ENCODE data around the gene GNB1L. TPM values are rescaled to one million over a fixed set of nuclear protein-coding genes. Genes with fewer than 3 reads are reported as not detected.

GNB1L gene
- total and polyA plus RNA-seq, 9 of the 15 experiments (the other 6 are each of a cell fraction or from before 2014, with no cell fraction given): 0.56 to 50.5 (median 10.2) TPM

GRCh38 chr22:19748991-19749664 is 105.5 kb downstream of the GNB1L start (continued):
- TF ChIP-seq ZNF253 (CRISPR knock-in tag; conservative IDR thresholded peaks at IDR 0.05) (no peak), CHD1 (IDR thresholded peaks at IDR 0.05; ENCODE audit: low read length) (peak; percentile 2), CTBP1 (IDR thresholded peaks at IDR 0.05; ENCODE audit: borderline replicate concordance) (peak; percentile 23; the same call in 1 of the 2 replicates), TAL1 (IDR thresholded peaks at IDR 0.05) (no peak), SETDB1 (IDR thresholded peaks at IDR 0.05; ENCODE audit: low read length) (peak; percentile 73), CBFA2T3 (IDR thresholded peaks at IDR 0.05) (no peak; the same call in 1 of the 2 replicates), SMARCB1 (IDR thresholded peaks at IDR 0.05; ENCODE audit: insufficient read length, low read depth) (no peak), RBM14 (IDR thresholded peaks at IDR 0.05; ENCODE audit: borderline replicate concordance, insufficient read depth, low read depth, low read length) (no peak), UBTF (IDR thresholded peaks at IDR 0.05; ENCODE audit: borderline replicate concordance in 1 of 2, low read depth in 2 of 2, low read length in 2 of 2) (0 out of 4 replicates have a peak, but pooled peaks of 1 of the 2 experiments have one; percentile 11), L3MBTL2 (IDR thresholded peaks at IDR 0.05) (peak; percentile 37; the same call in 1 of the 2 replicates), SRSF7 (optimal IDR thresholded peaks at IDR 0.05; ENCODE audit: low read depth, low read length) (no peak)
- TF ChIP-seq, protein P1, sequence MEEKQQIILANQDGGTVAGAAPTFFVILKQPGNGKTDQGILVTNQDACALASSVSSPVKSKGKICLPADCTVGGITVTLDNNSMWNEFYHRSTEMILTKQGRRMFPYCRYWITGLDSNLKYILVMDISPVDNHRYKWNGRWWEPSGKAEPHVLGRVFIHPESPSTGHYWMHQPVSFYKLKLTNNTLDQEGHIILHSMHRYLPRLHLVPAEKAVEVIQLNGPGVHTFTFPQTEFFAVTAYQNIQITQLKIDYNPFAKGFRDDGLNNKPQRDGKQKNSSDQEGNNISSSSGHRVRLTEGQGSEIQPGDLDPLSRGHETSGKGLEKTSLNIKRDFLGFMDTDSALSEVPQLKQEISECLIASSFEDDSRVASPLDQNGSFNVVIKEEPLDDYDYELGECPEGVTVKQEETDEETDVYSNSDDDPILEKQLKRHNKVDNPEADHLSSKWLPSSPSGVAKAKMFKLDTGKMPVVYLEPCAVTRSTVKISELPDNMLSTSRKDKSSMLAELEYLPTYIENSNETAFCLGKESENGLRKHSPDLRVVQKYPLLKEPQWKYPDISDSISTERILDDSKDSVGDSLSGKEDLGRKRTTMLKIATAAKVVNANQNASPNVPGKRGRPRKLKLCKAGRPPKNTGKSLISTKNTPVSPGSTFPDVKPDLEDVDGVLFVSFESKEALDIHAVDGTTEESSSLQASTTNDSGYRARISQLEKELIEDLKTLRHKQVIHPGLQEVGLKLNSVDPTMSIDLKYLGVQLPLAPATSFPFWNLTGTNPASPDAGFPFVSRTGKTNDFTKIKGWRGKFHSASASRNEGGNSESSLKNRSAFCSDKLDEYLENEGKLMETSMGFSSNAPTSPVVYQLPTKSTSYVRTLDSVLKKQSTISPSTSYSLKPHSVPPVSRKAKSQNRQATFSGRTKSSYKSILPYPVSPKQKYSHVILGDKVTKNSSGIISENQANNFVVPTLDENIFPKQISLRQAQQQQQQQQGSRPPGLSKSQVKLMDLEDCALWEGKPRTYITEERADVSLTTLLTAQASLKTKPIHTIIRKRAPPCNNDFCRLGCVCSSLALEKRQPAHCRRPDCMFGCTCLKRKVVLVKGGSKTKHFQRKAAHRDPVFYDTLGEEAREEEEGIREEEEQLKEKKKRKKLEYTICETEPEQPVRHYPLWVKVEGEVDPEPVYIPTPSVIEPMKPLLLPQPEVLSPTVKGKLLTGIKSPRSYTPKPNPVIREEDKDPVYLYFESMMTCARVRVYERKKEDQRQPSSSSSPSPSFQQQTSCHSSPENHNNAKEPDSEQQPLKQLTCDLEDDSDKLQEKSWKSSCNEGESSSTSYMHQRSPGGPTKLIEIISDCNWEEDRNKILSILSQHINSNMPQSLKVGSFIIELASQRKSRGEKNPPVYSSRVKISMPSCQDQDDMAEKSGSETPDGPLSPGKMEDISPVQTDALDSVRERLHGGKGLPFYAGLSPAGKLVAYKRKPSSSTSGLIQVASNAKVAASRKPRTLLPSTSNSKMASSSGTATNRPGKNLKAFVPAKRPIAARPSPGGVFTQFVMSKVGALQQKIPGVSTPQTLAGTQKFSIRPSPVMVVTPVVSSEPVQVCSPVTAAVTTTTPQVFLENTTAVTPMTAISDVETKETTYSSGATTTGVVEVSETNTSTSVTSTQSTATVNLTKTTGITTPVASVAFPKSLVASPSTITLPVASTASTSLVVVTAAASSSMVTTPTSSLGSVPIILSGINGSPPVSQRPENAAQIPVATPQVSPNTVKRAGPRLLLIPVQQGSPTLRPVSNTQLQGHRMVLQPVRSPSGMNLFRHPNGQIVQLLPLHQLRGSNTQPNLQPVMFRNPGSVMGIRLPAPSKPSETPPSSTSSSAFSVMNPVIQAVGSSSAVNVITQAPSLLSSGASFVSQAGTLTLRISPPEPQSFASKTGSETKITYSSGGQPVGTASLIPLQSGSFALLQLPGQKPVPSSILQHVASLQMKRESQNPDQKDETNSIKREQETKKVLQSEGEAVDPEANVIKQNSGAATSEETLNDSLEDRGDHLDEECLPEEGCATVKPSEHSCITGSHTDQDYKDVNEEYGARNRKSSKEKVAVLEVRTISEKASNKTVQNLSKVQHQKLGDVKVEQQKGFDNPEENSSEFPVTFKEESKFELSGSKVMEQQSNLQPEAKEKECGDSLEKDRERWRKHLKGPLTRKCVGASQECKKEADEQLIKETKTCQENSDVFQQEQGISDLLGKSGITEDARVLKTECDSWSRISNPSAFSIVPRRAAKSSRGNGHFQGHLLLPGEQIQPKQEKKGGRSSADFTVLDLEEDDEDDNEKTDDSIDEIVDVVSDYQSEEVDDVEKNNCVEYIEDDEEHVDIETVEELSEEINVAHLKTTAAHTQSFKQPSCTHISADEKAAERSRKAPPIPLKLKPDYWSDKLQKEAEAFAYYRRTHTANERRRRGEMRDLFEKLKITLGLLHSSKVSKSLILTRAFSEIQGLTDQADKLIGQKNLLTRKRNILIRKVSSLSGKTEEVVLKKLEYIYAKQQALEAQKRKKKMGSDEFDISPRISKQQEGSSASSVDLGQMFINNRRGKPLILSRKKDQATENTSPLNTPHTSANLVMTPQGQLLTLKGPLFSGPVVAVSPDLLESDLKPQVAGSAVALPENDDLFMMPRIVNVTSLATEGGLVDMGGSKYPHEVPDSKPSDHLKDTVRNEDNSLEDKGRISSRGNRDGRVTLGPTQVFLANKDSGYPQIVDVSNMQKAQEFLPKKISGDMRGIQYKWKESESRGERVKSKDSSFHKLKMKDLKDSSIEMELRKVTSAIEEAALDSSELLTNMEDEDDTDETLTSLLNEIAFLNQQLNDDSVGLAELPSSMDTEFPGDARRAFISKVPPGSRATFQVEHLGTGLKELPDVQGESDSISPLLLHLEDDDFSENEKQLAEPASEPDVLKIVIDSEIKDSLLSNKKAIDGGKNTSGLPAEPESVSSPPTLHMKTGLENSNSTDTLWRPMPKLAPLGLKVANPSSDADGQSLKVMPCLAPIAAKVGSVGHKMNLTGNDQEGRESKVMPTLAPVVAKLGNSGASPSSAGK (IDR thresholded peaks at IDR 0.05): no peak
- TF ChIP-seq, protein P2, sequence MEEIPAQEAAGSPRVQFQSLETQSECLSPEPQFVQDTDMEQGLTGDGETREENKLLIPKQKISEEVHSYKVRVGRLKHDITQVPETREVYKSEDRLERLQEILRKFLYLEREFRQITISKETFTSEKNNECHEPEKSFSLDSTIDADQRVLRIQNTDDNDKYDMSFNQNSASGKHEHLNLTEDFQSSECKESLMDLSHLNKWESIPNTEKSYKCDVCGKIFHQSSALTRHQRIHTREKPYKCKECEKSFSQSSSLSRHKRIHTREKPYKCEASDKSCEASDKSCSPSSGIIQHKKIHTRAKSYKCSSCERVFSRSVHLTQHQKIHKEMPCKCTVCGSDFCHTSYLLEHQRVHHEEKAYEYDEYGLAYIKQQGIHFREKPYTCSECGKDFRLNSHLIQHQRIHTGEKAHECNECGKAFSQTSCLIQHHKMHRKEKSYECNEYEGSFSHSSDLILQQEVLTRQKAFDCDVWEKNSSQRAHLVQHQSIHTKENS (CRISPR knock-in tag; IDR thresholded peaks at IDR 0.05): no peak
